ENCODE measurements around the gene ABHD12. TPM values are rescaled to one million over a fixed set of nuclear protein-coding genes. Genes with fewer than 3 reads are reported as not detected.

Gene ABHD12
- total RNA-seq, 1 donor from 2014 or later = 23.2 TPM

DNA sequence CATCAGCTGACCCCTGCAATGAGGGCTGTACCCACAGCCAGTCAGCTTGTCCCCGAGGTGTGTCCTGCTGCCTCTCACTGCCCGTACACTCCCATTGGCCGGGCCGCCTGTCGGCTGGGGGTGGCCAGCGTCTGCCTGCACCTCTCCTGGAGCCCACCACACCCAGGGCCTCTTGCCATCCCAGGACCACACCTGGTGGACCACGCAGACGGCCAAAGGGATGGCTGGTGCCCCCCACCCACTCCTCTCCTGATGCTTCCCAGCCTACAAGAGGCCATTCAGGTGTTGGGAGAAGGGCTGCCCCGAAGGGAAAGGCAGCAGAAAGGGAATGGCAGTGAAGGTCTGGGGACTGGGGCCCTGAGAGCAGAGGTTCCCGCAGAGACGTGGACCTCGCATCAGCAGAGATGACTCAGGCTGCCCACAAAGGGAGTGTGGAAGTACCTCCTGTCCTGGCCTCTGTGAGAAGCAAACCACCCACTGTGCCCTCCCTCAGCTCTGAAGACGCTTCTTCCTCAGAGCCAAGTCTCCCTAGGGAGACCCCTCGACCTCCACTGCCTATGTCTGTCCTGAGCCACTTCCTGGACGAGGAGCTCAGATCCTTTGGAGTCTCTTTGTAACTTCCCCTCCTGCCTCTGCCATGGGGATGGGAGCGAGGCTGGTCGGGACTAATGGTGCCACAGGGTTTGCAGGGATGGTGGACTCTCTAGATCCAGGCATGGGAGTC, 81.8 kb downstream of the ABHD12 start:
- DNase-seq (ENCODE audit: low read depth in 2 of 2) = peak in 1 of 2 donors; percentile 54

DNA sequence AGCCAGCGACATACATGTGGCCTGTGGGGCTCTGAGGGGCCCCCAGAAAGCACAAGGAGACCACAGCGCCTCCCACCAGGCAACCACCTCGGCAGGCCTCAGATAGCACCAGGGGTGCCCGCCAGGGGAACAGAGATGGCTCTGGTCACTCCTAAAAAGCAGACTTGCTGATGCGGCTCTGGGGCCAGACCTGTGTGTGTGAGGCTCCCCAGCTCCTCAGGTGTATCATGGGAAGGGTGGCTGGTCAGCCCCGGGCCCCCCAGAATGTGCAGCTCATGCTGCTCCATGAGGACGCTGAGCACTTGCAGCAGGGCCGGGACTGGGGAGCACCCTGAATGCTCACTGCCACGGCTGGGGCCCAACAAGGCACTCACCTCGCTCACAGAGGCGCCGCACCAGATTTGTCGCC, 82.5 kb downstream of the ABHD12 start:
- DNase-seq (ENCODE audit: low read depth in 2 of 2) = no peak

DNA sequence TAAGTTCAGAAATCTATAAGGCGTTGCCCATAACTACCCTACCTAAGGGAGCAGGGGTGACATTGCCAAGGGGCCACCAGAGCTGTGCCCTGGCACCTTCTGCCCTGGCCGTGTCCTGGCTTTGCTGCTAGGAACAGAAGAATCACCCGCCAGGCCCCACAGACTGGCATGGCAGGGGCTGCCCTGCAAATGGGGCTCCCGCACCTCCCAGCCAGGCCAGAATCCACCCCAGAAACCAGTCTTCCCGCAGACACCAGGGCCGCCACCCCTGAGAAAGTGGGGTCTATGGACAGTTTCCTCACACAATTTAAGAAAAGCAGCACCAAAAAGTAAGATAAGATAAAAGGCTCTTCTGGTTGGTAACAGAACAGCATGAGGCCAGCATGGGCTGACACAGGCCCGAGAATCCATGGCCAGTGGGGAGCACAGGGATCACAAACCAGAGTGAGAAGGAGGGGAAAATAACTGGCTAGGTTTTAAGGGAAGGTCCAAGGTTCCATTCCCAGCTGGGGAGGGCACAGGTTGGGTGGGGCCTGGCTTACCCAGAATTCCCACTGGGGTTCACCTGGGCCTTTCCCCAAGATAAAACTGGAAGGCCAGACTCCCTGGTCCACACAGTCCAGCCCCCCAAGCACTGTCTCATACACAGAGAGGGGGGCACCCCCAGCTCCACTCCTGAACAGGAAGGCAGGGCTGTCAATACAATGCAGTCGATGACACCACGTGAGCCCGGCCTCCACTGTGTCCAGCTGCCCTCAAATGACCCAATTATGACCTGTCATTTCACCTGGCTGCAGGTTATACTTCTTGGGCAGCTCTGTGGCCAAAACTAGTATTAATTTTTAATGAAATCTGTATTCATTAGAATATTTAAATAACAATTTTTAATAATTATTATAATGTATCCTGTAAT, 83.4 kb downstream of the ABHD12 start:
- DNase-seq (ENCODE audit: low read depth in 2 of 2) = peak in 1 of 2 donors; percentile 26

DNA sequence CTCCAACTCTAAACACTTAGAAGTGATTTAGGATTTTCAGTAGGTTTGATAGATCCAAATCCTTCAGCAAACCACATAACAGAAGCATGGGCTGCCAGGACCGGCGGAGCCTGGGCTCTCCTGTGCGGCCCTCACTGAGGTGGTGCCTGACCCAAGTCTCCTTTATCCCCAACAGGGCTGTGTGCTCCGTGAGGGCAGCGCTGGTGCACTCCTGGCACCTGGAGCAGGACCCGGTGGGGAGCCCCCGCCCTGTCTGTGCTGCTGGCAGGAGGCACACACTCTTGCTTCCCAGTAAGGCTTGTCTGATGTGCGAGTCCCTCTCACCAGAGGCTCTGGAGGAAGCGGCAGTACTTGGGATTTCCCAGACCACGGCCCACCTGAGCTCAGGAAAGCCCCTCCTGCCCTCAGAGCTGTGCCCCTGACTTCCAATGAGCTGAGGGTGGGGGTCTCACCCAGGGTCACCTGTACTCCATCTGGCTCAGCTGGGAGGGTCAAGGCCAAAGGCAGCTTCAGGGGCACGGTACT, 86.5 kb downstream of the ABHD12 start:
- no peak for DNase-seq (ENCODE audit: low read depth in 2 of 2)

DNA sequence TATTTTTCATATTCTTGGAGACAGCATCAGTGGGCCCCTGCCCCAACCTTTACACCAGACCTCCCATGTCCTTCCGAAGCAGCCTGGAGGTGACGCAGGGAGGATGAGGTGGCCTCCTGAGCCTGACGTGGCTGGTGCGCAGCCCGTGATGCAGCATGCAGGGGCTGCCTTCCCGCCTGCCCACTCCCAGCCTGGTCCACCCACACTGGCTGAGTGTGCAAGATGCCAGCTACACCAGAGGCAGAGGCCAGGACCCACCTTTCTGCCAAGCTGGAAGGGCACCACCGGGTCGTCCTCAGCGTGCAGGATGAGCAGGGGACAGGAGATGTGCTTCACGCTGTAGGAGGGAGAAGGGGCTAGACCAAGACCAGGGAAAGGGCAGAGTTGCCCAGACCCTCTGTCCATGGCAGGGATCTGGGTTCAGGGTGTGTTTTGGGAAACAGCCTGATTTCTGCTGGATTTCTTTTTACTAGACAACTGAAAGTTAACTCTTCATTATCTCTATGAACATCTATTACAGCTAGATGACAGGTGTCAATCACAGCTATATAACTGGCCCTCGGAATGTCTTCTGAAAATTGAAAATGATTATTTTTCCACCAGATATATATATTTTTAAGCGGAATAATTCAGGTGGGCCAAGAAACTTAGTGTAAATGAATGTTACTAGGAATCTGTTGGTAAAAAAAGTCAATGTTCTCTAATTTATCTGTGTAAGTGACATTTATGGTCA, 87.2 kb downstream of the ABHD12 start:
- no peak for DNase-seq (ENCODE audit: low read depth in 2 of 2)

DNA sequence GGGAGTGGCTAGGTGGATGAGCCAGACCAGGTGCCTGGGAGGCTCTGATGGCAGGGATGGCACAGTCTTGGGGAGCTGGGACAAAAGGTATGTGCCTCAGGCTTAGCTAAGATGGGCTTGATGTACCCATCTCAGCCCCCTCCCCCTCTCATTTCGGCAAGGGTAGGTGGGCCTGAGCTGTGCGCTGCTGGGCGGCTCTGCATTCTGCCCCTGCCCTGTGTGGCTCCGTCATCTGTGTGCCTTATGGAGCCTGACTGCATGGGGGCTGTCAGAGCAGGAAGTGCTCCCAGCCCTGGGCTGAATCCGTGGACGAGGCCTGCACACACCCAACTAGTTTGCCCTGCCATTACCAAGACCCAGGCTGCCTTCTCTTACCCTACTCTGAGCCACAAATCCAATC, 88.0 kb downstream of the ABHD12 start:
- DNase-seq (ENCODE audit: low read depth in 2 of 2) = no peak

DNA sequence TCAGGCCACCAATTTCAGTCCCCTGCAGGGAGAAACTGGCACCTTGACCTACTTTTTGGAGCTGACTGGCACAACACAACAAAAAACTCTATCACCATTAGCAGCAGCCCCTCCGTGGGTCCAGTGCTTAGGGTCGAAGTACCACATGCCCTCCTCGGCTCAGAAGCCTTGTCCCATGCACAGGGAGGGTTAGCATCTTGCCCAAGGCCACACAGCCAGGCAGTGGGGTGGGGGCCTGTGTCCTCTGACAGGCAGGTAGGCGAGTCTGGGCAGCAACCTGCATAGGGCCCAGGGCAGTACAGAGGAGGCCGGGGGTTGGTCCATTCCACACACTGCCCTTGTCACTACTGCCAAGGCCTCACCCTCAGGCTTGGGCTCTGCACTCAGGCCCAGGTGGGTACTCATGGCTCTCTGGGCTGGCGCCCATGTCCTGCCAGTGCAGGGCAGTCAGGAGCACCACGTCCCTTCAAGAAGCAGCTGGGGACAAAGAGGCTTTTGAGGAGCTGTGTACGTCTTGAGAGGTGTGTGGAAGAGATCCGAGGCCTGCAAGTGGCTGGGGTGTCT, 89.2 kb downstream of the ABHD12 start:
- DNase-seq (ENCODE audit: low read depth in 2 of 2) = no peak

DNA sequence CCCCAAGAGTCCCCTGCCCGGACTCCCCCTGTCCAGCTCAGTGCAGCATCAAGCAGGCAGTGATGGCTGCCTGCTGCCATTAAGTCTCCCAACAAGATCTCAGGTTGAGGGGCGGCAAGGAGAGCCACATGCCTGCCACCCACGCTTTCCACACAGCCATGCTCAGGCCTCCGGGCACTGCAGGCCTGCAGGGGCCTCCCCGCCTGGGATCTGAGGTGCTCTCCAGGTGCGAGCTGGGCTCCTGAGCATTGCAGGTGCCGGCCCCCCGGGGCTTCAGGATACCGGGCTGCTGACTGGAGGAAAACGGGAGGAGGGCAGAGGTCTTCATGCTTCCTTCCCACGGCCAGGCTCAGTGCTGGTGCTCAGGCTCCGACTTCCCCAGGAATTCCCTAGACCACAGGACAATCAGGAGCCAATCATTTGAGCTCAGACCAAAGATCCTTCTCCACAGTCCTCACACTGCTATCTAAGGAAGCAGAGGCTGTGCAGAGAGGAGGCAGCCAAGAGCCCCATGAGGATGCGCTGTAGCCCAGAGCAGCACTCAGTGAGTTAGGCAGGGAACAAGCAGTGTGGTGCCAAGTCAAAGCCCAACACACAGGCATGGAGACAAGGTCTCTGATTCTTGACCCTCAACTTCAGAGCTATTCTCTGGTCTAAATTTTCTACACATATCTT, 90.0 kb downstream of the ABHD12 start:
- DNase-seq (ENCODE audit: low read depth in 2 of 2) = no peak

DNA sequence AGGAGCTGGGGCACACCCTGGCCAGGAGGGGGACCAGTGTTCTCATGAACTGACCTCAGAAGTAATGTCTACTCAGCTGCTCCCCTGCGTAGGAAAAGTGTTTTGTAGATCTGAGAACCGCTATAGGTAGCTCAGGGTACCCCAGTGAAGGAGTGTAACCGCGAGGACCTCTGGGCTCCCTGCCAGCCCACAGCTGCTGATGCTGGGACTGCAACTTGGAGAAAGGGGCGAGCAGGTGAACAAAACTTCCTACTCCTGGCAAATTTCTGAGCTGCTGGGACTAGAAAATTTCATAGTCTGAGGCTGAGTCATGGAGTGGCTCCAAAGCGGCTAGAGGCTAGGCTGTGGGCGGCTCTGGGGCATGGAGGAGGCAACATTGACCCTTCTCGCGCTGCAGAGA, 90.8 kb downstream of the ABHD12 start:
- DNase-seq (ENCODE audit: low read depth in 2 of 2) = no peak

DNA sequence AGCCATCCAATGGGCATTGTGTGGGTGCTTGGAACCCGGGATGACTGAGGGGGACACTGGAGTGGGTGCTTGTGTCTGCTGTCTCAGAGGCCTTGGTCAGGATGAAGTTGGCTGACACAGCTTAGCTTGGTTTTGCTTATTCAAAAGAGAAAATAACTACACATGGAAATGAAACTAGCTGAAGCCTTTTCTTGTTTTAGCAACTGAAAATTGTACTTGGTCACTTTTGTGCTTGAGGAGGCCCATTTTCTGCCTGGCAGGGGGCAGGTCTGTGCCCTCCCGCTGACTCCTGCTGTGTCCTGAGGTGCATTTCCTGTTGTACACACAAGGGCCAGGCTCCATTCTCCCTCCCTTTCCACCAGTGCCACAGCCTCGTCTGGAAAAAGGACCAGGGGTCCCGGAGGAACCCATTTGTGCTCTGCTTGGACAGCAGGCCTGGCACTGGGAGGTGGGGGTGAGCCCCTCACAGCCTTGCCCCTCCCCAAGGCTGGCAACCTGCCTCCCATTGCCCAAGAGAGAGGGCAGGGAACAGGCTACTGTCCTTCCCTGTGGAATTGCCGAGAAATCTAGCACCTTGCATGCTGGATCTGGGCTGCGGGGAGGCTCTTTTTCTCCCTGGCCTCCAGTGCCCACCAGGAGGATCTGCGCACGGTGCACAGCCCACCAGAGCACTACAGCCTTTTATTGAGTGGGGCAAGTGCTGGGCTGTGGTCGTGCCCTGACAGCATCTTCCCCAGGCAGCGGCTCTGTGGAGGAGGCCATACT, 93.3 kb downstream of the ABHD12 start:
- DNase-seq (ENCODE audit: low read depth in 2 of 2) = no peak

DNA sequence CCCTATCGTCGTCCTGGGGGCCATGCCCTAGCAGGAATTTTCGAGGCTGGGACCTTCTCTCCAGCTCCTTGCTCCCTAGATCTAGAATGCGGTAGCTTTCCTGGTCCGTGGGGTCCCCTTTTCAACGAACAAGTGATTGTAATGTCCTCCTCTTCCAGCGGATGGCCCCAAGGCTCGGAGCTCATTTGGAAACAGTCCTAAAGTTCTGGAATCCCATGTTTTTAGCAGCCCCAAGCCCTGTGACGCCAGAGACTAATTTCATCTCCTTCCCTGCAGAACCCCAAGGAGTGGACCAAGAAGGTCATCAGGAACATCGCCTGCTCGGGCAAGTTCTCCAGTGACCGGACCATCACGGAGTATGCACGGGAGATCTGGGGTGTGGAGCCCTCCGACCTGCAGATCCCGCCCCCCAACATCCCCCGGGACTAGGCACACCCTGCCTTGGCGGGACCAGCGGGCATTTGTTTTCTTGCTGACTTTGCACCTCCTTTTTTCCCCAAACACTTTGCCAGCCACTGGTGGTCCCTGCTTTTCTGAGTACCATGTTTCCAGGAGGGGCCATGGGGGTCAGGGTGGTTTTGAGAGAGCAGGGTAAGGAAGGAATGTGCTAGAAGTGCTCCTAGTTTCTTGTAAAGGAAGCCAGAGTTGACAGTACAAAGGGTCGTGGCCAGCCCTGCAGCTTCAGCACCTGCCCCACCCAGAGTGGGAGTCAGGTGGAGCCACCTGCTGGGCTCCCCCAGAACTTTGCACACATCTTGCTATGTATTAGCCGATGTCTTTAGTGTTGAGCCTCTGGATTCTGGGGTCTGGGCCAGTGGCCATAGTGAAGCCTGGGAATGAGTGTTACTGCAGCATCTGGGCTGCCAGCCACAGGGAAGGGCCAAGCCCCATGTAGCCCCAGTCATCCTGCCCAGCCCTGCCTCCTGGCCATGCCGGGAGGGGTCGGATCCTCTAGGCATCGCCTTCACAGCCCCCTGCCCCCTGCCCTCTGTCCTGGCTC, 94.2 kb downstream of the ABHD12 start:
- DNase-seq (ENCODE audit: low read depth in 2 of 2) = peak; percentile 16 to 19

DNA sequence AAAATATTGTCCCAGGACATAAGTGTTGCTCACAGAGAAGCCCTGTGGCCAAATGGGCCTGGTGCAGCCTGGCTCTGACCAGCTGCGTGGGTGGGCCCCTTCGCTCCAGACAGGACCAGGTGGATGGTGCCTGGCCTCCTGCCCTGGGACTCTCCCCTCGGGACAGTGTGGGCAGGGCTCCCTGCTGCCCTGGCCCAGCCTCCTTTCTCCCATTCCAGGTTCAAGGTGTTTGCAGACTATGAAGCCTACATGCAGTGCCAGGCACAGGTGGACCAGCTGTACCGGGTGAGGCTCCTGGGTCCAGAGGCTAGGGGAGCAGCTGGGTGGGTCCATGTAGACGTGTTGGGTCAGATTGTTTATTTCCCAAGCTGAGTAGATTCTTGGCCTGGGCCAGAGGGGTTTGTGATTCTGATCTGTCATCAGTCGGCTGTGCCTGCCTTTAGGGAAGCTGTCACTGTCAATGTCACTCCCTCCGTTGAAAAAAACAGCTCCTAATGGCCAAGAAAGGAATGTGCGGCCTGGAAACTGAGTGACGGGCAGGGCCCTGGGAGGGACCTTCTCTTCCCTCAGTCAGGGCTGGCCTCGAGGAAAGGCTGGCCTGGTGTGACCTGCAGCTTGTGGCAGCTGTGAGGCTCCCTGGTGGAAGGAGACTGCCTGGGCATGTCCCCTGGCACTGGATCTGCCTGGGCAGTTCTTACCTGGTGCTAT, 95.1 kb downstream of the ABHD12 start:
- no peak for DNase-seq (ENCODE audit: low read depth in 2 of 2)

DNA sequence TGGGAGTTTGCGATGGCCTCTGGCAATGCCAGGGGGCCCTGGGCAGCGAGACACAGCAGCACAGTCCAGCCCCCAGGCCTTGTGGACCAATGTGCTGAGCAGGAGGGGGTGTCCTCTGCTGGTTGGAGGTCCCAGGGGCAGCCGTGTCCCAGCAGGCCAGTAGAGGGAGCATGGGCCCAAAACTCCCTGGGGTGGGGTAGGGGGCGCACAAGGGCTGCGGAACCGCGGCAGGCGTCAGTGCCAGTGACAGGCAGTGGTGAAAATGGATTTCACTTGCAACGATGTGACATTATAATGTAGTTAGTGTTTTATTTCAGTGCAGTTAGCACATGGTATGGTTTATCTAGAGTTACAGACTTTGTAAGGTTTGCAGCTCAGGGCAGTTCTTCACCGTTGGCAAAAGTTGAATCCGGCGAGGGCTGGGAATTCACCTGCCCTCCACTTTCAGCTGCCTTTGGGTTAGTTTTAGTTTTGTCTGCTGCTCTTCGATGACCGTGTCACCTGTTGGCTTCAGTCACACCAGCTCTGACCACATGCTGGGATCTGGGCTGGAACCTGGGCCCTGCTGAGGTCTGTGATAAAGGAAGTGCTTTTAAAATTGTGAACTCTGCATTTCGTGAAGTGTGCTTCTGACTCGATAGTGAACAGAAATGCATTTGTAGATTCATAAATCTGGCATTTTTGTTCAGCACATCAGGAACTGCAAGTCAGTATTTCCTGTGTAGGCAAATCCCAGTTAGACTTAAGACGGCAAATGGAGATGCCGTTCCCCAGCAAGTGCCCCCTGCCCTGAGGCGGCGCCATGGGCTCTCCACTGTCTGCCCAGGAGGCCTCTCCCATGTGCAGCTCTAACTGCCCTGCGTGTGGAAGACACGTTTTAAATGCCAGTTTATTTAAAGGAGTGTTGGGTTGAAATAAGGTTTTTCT, 95.9 kb downstream of the ABHD12 start:
- peak; percentile 73 to 86 for DNase-seq (ENCODE audit: low read depth in 2 of 2)

DNA sequence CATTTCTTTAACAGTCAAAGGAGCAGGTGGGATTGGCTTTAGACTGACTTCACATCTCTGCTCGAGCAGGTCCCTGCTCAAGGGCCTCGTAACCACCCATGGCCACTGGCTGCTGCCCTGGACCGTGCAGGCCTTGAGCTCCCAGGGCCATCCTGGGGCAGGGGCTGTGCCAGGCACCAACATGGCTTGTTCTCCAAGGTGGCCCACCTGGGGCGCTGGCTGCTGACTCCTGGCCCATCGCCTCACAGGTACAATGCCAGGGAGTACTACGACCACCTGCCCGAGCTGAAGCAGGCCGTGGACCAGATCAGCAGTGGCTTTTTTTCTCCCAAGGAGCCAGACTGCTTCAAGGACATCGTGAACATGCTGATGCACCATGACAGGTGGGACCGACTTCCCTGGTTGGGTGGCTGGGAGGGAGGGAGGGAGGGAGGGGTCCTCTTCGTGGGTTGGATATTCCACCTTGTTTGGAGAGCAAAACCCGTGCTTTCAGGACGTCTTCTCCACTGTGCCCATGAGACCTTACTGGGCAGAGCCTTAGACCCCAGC, 96.7 kb downstream of the ABHD12 start:
- DNase-seq (ENCODE audit: low read depth in 2 of 2) = no peak

DNA sequence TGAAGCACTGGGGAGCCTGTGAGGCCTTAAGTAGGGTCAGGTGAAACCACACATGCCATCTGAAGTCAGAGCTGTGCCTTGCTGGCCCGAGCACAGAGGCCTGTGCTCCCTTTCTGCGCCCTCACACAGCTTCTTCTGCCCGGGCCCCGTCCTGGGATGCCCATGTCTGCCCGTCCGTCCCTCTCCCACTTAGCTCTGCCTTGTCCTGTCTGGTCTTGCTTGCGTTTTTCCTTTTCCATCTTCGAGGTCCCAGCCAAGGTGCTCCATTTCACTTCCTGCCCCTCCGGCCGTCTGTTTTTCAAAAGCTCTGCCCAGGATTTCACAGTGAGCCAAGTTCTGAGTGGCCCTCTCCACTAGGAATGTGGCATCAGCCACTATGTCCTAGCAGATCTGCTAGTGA, 97.1 kb downstream of the ABHD12 start:
- no peak for DNase-seq (ENCODE audit: low read depth in 2 of 2)

DNA sequence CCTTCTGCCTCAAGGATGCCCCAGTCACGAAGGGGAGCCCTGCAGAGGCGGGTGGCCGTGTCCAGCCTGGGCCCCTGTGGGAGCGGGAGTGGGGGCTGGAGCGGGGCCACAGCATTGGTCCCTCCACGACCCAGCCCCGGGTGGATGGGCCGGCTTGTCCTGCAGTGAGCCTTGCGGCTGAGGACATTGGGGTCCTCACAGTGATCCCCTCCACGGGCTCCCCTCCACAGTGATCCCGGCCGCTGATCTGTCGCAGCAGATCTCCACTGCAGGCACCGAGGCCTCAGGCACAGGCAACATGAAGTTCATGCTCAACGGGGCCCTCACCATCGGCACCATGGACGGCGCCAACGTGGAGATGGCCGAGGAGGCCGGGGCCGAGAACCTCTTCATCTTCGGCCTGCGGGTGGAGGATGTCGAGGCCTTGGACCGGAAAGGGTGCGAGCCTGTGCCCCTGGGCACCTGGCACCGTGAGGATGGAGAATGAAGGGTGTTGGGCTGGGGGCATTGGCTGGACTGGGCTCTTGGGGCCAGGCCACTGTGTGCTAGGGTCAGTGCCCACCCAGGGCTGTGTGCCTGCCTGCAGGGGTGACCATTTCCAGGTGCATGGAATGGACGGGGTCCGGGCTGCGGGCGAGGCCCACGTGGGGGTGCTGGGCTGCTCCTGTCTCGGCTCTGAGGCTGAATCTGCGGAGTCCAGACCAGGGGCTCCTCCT, 98.3 kb downstream of the ABHD12 start:
- DNase-seq (ENCODE audit: low read depth in 2 of 2) = no peak
